NCI-H1417 (cell line): ENCODE data around the gene FAM210A.

Experiments used
- DNase-seq, 3 experiments: peaks; one replicate each; lab custom pipeline; 2025; lab: John Stamatoyannopoulos, UW

The FAM210A gene

DNA sequence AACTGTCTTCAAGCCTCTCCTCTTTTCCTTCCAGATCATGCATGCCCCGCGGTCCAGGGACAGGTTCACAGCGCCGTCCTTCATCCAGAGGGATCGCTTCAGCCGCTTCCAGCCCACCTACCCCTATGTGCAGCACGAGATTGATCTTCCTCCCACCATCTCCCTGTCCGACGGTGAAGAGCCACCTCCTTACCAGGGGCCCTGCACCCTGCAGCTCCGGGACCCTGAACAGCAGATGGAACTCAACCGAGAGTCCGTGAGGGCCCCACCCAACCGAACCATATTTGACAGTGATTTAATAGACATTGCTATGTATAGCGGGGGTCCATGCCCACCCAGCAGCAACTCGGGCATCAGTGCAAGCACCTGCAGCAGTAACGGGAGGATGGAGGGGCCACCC, 81.3 kb downstream of the FAM210A start:
- no peak for DNase-seq

- DNase-seq: no peak
Observed at GRCh38 chr18:13643261-13643751, 83.1 kb downstream of the FAM210A start.

GRCh38 chr18:13642440-13642827, 83.9 kb downstream of the FAM210A start:
- DNase-seq: no peak

DNA sequence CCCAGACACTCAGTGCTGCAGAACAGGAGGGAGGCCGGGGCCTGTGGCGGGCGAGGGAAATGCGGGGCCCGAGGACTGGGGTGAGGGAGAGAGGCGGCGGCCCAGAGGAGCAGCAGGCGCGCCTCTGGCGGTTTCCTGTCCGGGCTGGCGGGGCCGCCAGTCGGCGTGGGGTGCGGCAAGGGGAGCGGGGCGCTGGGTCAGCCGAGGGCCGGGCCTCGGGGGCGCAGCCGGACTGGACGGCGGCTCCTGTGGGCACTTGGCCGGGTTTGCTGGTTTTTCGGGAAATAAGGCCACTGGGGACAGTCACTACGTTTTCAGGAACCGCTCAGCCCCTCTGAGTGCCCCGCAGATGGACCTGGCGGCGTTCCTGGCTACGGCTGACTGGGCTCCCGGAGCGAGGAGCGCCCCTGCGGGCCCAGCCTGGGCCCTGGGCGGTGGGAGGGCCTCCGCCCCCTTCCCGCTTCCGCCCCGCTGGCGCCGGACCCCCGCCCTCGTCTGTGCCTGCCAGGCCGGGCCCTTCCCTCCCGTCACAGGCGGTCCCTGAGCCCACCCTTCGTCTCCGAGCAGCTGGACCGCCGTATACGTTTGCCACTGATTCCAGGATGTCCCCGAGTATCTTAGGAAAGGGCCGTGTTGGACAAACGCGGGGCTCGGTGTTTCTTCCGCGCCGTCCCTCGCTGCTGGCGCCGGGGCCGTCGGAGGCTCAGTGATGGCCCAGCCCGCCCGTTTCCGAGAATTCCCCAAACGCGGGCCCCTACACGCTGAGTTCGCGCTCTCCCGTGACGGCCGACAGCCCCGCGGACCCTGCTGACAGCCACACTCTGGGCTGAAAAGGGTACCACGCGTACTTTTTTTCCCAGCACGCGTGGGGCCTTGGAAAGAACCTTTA, 84.6 kb downstream of the FAM210A start:
- no peak for DNase-seq

GRCh38 chr18:13640266-13640860, 86.0 kb downstream of the FAM210A start:
- DNase-seq: no peak

DNA sequence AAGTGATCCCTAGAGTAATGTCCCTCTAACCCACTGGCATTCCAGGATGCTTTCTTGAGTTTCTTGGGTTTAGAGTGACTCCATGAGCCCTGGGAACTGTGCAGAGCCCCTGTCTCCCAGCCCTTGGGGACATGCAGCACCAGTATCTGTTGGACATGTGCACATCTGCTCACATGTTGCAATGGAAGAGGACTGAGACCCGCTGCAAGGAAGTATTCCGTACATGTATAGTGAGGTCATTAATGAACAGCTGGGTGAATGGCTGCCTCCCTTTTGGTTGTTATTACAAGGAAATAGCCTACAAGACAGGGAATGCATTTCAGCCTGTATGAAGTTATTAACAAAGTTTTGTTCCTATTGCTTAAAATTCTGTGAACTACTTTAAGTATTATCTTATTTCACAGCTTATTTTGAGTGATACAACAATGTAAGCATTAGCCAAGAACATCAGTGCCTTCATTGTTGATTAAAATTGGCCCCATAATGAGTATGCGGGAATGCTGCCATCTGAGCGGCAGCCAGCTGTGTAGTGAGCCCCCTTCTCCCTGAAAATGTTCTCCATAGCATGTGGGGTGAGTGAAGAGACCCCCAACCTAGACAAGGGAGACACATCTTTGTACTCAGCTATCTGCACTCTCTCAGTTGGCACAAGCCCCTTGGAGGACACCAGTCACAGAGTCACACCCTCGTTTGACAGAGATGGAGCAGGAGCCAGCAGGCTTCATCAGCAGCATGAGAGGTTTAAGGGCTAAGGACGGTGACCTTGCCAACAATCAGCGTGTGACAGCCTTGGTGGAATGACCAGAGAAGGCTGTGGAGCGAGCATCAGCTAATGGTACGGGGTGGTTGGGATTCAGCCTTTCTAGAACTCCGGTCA, 87.4 kb downstream of the FAM210A start:
- no peak for DNase-seq

GRCh38 chr18:13635046-13635445, 91.3 kb downstream of the FAM210A start:
- DNase-seq: no peak

- no peak for DNase-seq
Observed at GRCh38 chr18:13633700-13634099, 92.7 kb downstream of the FAM210A start.

DNA sequence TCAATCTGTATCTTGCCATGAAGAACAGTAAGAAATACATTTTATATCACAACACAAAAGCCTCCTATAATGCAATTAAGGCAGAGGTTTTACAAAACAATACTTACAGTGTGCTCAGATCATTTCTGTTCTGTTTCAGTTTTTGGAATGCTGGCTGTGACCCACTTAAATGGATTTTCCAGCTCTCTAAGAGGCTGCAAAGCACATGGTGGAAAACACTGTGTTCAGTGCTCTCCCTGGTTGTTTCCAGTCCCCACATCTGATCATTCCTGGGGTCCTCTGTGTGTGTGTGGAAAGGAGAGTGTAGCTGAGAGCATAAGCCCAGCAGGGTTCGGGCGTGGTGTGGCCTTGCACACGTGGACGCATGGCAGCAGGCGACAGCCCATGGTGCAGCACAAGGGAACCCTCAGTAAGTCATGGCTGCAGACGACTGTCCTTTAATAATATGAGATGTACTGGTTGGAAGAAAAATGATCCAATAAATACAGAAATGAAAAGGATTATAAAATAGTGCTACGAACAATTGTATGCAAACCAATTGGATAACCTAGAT, 95.6 kb downstream of the FAM210A start:
- no peak for DNase-seq

DNA sequence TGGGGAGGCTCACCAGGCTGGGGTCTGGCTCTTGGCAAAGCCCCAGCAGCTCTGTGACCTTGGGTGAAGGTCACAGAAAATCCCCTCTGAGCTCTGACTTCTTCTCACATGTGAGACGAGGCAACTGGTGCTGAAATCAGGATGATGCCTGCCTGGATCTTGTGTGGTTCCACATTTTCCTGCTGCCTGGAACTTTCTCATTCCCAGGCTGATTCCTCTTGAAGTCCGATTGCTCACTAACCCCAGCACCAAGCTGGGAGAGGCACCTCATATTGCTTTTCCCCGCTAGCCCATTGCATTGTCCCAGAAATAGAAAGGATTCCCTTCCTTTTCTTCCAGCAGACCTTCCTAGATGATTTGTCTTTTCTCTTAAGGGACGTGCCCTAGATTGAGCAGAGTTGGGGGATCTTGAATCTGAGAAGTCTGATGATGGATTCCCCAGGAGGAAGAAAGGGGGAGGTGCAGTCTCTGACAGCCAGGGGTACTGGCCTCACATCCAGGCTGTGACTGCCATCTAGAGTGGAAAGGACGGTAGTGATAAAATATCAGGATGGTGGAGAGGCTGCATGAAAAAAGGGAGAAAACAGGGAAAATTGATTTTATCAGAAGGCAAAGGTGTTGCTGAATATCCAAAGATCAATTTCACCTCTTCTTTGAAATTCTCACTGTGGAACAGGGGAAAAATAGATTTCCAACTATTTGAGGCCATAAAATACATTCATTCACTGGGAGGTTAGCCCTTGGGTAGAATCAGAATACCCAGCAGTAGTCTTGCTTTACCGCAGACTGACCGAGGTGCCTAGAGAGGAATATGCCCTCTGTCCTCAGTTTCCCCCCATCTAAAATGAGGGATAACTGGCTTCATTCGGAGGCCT, 96.3 kb downstream of the FAM210A start:
- peak; percentile 28 to 75 (median 33) for DNase-seq

DNA sequence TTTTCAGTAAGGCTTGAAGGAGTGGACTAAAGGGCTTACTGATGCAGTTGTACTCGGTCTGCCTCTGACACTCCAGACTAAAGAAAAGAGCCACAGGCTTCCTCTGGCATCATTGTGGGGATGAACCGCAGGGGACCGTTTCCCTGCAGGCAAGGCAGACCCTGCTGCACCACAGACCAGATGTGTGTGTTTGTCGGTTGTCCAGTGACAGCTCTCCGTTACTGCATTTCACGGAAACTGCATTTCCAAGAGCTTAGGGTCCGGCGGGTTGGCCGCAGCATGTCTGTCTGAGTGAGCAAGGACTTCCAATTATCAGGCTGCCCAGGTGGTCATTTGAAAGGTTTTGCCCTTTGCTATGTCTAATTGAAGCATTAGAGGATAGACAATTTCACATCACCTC, 98.1 kb downstream of the FAM210A start:
- DNase-seq: no peak

GRCh38 chr18:13627639-13628038, 98.7 kb downstream of the FAM210A start:
- no peak for DNase-seq

DNA sequence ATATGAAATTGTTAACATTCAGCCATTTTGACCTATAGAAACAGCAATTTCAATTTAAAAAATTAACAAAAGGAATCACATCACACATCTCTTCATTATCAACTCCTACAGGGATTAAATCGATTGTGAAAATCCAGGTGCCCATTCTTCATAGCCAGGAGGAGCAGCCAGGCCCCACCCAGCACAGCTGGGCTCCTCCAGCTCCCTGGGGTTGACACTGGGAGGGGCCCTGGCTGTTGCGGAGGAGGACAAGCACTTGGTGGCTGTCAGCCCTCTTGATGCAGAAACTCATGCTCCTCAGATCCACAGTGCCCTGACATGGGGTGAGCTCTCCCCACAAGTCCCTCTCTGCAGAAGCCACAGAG, 99.8 kb downstream of the FAM210A start:
- peak in 1 of 3 experiments; percentile 7 for DNase-seq

DNA sequence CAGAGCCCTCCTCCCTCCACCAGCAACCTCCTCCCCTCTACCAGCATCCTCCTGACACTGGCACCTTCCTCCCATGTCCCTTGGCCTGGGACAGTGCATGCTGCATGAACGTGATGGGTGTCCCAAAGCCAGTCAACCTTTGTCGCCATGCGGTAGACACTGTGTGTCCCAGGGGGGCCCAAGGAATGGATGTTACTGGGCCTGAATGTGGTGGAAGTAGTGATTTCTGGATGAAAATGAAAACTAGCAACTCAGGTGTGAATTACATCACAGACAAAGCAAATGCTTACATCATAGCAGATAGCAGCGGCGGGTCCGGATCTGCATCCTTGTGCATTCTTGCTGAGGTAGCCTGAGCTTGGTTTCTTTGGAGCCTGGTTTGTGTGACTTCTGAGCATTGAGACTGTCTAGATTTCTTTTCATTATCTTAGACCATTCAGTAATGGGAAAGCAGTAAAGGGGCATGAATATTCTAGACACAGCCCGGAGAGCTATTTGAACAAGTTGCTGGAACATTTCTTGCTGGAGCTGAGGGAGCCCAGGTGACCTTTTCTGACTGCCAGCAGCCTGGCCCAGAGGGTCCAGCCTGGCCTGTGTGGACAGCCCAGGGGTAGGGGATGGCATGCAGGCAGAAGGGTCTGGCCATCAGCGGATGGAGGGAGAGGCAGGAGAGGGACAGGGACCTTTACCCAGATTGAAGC, 100.4 kb downstream of the FAM210A start:
- no peak for DNase-seq

DNA sequence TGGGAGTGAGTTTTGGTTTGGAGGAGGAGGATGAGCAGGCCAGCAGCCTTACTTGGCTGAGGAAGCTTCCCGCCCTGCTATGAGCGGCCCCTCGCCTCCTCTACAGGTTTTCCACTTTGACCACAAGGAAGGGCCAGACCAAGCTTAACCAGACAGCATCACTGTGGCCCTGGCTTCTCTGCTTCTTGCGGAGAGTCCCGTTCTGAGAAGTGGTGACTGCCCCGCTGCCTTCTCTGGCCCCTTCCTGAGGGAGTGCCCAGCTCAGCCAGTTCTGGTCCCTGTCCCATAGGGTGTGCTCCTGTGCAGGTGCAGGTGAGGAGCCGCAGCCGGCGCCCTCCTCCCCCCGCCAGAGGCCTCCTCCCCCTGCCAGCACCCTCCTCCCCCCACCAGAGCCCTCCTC, 101.0 kb downstream of the FAM210A start:
- no peak for DNase-seq

GRCh38 chr18:13624563-13625237, 101.7 kb downstream of the FAM210A start:
- no peak for DNase-seq

DNA sequence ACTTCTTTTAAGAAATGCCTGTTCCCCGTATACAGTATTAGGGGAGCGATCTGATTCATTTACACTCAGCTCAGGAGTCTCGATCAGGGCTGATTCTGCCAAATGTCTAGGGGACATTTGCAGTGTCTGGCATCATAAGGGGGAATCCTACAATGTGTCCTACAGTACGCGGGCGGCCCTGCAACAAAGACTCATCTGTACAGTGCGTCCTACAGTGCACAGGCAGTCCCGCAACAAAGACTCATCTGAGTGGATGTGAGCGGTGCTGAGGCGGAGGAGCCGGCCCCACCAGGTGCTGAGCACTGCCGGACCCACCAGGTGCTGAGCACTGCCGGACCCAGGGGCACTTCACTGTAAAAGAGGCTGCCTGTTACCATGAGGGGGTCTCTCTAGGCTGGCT, 102.5 kb downstream of the FAM210A start:
- DNase-seq: no peak

GRCh38 chr18:13623348-13623747, 103.0 kb downstream of the FAM210A start:
- no peak for DNase-seq

DNA sequence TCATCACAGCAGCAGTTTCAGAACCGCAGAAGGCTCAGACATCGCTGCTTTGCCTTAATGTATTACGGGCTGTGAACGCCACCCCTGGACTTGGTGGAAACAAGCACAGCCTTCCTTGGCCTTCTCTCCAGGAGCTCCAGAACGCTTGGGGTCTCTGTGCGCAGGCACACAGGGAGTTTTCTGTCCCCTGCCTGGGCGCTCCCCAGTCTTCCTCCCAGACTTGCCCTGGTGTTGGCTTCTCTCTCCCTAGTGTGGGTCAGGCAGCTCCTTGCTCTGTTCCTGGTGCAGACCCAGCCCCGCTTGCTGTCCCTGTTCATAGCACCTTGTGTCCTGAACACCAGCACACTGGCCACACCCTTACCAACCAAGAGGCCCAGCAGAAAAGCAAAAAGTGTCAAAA, 103.6 kb downstream of the FAM210A start:
- no peak for DNase-seq
